Measurements from ENCODE around the gene PAPSS2. TPM values are rescaled to one million over a fixed set of nuclear protein-coding genes. Genes with fewer than 3 reads are reported as not detected.

PAPSS2 gene
- total RNA-seq, 1 donor from 2014 or later = 4.7 TPM

DNA sequence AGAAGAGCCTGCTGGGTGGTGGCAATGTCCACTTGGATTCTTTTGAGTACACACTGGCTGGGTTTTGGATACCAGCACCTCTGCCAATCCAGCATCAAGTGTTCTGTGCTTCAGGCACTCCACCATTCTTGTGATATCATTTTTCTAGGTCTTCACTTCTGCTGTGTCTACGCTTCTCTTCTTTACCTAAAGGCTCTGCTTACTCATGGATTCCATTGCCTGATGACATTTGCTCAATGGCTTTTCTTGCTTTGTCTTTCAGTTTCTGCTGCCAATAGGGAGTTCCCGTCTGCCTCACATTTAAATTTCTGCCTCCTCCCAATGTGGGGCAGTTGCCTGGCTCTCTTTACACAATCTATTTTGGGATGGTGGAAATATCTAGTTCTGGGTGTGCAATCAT lies 12.7 kb upstream of the PAPSS2 start:
- Mint-ChIP-seq H3K27ac (ENCODE audit: unreplicated experiment) (no peak overlapping the region), H3K27me3 (ENCODE audit: unreplicated experiment) (peaks cover 1% of the 10 kb centered on the region), H3K36me3 (ENCODE audit: unreplicated experiment) (no peaks in the 10 kb centered on the region), H3K4me3 (ENCODE audit: unreplicated experiment) (no peak overlapping the region), H3K4me1 (ENCODE audit: low read depth, unreplicated experiment) (peaks cover 4% of the 10 kb centered on the region), H3K9me3 (ENCODE audit: unreplicated experiment) (no peaks in the 10 kb centered on the region)
- DNase-seq = no peak
- TF ChIP-seq, protein P1, sequence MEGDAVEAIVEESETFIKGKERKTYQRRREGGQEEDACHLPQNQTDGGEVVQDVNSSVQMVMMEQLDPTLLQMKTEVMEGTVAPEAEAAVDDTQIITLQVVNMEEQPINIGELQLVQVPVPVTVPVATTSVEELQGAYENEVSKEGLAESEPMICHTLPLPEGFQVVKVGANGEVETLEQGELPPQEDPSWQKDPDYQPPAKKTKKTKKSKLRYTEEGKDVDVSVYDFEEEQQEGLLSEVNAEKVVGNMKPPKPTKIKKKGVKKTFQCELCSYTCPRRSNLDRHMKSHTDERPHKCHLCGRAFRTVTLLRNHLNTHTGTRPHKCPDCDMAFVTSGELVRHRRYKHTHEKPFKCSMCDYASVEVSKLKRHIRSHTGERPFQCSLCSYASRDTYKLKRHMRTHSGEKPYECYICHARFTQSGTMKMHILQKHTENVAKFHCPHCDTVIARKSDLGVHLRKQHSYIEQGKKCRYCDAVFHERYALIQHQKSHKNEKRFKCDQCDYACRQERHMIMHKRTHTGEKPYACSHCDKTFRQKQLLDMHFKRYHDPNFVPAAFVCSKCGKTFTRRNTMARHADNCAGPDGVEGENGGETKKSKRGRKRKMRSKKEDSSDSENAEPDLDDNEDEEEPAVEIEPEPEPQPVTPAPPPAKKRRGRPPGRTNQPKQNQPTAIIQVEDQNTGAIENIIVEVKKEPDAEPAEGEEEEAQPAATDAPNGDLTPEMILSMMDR (IDR thresholded peaks at IDR 0.05; ENCODE audit: partially characterized antibody, unreplicated experiment) = no peak

DNA sequence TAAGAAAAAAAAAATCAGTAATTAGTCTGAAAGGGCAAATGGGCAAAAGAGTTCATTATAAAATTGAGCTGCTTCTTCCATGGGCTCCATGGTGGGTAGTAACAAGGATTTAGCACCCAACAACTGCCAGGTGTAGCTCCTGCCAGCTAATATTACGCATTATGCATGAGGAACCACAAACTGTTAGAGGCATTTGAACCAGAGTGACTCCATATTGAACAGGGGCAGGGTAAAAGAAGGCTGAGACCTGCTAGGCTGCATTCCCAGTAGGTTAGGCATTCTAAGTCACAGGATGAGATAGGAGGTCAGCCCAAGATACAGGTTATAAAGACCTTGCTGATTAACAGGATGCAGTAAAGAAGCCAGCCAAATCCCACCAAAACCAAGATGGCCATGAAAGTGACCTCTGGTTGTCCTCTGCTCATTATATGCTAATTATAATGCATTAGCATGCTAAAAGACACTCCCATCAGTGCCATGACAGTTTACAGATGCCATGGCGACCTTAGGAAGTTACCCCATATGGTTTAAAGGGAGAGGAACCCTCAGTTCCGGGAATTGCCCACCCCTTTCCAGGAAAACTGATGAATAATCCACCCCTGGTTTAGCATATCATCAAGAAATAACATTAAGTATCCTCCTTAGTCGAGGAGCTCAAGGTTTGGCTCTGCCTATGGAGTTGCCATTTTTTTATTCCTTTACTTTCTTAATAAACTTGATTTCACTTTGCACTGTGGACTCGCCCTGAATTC lies 8.7 kb upstream of the PAPSS2 start:
- TF ChIP-seq, protein P1 (IDR thresholded peaks at IDR 0.05; ENCODE audit: partially characterized antibody, unreplicated experiment) = no peak
- Mint-ChIP-seq H3K27ac (ENCODE audit: unreplicated experiment) (no peak overlapping the region), H3K4me3 (ENCODE audit: unreplicated experiment) (no peak overlapping the region), H3K27me3 (ENCODE audit: unreplicated experiment) (peaks cover 1% of the 10 kb centered on the region), H3K4me1 (ENCODE audit: low read depth, unreplicated experiment) (no peaks in the 10 kb centered on the region), H3K36me3 (ENCODE audit: unreplicated experiment) (no peaks in the 10 kb centered on the region), H3K9me3 (ENCODE audit: unreplicated experiment) (no peaks in the 10 kb centered on the region)
- DNase-seq = no peak

DNA sequence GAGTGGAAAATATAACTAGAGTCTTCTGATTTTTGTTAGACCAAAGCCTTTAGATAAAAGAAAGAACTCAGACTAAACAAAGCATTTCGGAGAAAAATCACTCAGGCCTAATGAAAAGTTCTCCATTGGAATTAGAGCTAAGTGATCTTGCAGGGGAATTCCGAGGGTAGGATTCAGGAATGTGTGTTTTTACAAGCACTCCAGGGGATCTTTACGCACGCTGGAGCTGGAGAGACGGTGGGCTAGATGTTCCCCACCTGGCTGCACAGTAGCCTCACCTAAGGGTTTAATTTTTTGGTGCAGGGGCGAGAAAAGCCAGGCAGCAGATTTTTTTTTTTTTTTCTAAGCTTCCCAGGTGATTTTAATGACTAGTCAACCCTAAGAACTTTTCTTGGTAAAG lies 7.9 kb upstream of the PAPSS2 start:
- no peak overlapping the region for H3K27ac Mint-ChIP-seq (ENCODE audit: unreplicated experiment)
- H3K36me3 Mint-ChIP-seq (ENCODE audit: unreplicated experiment) = no peaks in the 10 kb centered on the region
- H3K4me1 Mint-ChIP-seq (ENCODE audit: low read depth, unreplicated experiment) = no peaks in the 10 kb centered on the region
- H3K9me3 Mint-ChIP-seq (ENCODE audit: unreplicated experiment) = no peaks in the 10 kb centered on the region
- no peaks in the 10 kb centered on the region for H3K27me3 Mint-ChIP-seq (ENCODE audit: unreplicated experiment)
- no peak overlapping the region for H3K4me3 Mint-ChIP-seq (ENCODE audit: unreplicated experiment)
- TF ChIP-seq, protein P1 (IDR thresholded peaks at IDR 0.05; ENCODE audit: partially characterized antibody, unreplicated experiment) = no peak
- DNase-seq = no peak

DNA sequence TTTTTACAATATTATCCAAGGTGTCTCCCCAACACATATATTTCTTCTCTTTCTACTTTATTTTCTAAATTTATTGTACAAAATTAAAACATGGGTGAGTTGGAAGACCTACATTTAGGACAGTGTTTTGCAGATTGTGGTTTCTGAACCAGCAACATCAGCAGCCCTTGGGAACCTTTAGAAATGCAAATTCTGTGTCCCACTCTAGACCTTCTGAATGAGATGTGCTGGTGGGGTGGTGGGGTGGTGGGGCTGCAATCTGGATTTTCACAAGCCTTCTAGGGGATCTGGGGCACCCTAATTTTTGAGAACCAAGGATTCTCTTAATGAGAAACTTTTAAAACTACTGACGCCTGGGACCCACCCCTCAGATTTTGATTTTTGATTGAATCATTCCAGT lies 7.4 kb upstream of the PAPSS2 start:
- no peak for DNase-seq
- Mint-ChIP-seq H3K9me3 (ENCODE audit: unreplicated experiment) (no peaks in the 10 kb centered on the region), H3K36me3 (ENCODE audit: unreplicated experiment) (no peaks in the 10 kb centered on the region), H3K4me3 (ENCODE audit: unreplicated experiment) (no peak overlapping the region), H3K27ac (ENCODE audit: unreplicated experiment) (no peak overlapping the region), H3K4me1 (ENCODE audit: low read depth, unreplicated experiment) (no peaks in the 10 kb centered on the region), H3K27me3 (ENCODE audit: unreplicated experiment) (no peaks in the 10 kb centered on the region)
- TF ChIP-seq, protein P1 (IDR thresholded peaks at IDR 0.05; ENCODE audit: partially characterized antibody, unreplicated experiment) = no peak

DNA sequence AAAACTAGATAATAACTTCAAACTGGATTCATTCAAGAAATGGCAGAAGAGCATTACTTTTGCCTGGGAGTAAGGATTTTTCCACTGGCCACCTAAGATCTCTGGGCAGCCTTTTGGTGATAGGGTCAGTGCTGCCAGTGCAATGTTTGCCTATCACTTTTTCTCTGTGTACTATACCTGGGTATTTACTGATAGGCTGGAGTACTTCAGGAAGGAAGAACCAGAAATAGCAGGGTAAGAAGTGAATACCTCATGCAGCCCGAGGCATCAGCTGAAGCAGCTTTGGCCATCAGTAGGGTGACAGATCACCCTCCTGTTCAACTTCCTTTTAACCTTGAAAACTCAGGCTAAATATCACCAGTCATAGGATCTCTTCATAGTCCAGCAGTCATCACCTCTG lies 5.5 kb upstream of the PAPSS2 start:
- TF ChIP-seq, protein P1 (IDR thresholded peaks at IDR 0.05; ENCODE audit: partially characterized antibody, unreplicated experiment) = no peak
- H3K36me3 Mint-ChIP-seq (ENCODE audit: unreplicated experiment) = no peaks in the 10 kb centered on the region
- H3K27me3 Mint-ChIP-seq (ENCODE audit: unreplicated experiment) = peaks cover 4% of the 10 kb centered on the region
- no peak overlapping the region for H3K27ac Mint-ChIP-seq (ENCODE audit: unreplicated experiment)
- H3K4me3 Mint-ChIP-seq (ENCODE audit: unreplicated experiment) = no peak overlapping the region
- H3K4me1 Mint-ChIP-seq (ENCODE audit: low read depth, unreplicated experiment) = peaks cover 4% of the 10 kb centered on the region
- DNase-seq = no peak
- H3K9me3 Mint-ChIP-seq (ENCODE audit: unreplicated experiment) = no peaks in the 10 kb centered on the region
